GM18951 (cell line): ENCODE data around the gene DEDD.

Source experiments
- POLR2A ChIP-seq: IDR thresholded peaks from 4 replicates; pipeline ENCODE4 v1.6.1; 2011; ENCODE audit warnings: mild to moderate bottlenecking; ENCODE audit not compliant: insufficient read length, insufficient read depth; ENCODE audit errors: extremely low read depth
- in situ Hi-C: fragments of 300-500 bp; cut with MboI; formaldehyde crosslinking; loops from one replicate; pipeline ENCODE4 v1.12.0; 2022; ENCODE audit warnings: low sequenced_read_pairs, mixed read lengths, inconsistent platforms; ENCODE audit not compliant: unreplicated experiment

Gene DEDD

DNA sequence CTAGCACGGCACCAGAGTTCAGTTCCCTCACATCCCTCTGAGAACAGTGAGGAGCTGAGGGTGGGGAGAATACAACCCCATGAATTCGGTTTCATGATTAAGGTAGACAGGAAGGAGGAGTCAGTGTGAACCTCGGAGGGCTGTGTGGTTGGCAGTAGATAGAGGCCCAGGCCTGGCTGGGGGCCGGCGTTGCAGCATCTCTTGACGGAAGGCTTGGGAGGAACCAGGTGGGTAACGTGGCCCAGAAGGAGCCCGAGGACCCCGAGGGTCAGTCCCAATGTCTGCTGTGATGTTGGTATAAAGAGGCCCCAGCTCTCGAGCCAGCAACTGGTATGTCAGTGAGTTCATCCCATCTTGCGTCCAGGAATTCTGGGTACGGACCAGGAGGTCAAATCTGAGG, 39.2 kb upstream of the DEDD start:
- in situ Hi-C loops: no loop called here

GRCh38 chr1:161171191-161171590, 38.7 kb upstream of the DEDD start:
- TF ChIP-seq POLR2A: no peak

More for the DNA sequence above, 39.2 kb upstream of the DEDD start:
- TF ChIP-seq POLR2A: no peak

DNA sequence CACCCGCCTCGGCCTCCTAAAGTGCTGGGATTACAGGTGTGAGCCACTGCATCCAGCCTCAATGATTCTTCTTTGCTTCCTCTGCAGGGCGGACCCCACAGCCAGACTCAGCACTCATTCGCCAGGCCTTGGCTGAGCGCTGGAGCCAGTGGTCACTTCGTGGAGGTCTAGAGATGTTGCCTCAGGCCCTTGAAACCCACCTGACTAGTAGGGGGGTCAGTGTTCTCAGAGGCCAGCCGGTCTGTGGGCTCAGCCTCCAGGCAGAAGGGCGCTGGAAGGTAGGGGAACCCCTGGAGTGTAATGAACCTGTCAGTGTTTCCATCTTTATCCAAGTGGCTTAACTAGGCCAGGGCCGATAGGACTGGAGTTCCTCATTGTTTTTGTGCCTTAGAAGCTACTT, 36.4 kb upstream of the DEDD start:
- TF ChIP-seq POLR2A: no peak
- in situ Hi-C loops: no loop called here

More at GRCh38 chr1:161171191-161171590, 38.7 kb upstream of the DEDD start:
- in situ Hi-C loops: no loop called here

DNA sequence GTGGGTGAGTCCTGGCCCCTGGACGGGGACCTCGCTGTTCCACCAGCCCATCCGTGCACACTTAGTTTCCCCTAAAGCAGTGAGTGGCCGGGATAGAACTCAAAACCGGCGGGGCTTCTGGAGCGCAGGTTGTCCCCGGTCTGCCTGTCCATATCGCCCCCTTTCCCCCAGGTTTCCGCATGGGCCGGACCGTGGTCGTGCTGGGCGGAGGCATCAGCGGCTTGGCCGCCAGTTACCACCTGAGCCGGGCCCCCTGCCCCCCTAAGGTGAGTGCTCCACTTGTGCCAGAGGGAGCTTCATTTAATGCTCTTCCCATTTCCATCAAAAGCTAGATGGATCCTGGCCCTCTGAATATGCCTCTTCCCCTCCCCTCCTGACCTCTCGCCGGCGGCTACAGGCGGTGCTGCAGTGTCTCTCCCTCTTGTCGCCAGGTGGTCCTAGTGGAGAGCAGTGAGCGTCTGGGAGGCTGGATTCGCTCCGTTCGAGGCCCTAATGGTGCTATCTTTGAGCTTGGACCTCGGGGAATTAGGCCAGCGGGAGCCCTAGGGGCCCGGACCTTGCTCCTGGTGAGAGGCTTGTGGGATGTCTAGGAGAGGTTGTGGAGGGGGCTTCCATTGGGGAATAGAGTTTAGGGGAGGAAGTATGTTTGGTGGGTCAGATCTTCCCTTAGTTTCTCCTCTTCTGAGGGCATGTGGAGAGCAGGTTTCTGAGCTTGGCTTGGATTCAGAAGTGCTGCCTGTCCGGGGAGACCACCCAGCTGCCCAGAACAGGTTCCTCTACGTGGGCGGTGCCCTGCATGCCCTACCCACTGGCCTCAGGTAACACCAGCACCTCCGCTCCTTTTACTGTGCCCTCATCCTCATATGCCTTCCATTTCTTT, 34.4 kb upstream of the DEDD start:
- no peak for TF ChIP-seq POLR2A
- in situ Hi-C loops: no loop called here

DNA sequence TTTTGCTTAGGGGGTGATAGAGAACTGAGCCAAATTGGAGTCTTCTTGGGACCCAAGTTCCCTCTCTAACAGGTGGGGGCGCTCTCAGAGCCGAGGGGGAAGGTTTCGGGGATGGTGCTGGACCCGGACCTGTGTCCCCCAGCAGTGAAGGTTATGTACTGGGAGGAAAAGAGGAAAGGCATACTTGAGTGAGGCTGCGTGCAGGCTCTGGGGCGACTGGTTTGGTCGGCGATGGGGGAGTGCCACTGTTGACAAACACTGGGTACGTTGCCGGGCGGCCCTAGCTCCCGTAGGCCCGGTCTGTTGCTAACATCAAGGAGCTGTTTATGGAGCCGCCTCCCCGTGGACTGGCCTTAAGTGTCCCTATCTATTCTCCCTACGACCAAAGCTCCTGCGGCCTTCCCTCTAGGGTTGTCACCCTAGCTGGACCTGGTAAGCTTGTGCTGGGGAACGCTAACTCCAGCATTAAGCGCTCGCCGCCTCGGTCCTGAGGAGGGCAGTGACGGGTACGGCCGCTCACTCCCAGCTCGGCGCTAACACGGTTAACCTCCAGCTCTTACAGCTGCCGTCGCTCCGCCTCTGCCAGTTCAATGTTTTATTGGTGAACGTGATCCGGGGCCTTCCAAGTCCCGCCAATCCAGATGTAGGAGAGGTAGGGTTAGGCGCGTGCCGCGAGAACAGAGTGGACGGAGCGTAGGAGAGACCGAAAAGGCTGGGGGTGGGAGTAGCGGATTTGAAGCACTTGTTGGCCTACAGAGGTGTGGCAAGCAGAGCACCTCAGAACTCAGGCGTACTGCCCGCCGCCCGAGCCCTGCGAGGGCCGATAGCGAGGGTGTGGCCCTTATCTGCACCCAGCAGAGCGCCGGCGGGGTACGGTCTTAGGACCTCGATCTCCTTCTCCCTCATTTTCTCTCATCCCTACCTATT, 33.5 kb upstream of the DEDD start, which contains the start of gene PPOX:
Gene PPOX (plus strand): TSS at position 685 of the 927 bp plus-strand sequence. CDS start 422 bp downstream, outside the sequence.
- TF ChIP-seq POLR2A: peak; percentile 85
- in situ Hi-C loops: no loop called here

DNA sequence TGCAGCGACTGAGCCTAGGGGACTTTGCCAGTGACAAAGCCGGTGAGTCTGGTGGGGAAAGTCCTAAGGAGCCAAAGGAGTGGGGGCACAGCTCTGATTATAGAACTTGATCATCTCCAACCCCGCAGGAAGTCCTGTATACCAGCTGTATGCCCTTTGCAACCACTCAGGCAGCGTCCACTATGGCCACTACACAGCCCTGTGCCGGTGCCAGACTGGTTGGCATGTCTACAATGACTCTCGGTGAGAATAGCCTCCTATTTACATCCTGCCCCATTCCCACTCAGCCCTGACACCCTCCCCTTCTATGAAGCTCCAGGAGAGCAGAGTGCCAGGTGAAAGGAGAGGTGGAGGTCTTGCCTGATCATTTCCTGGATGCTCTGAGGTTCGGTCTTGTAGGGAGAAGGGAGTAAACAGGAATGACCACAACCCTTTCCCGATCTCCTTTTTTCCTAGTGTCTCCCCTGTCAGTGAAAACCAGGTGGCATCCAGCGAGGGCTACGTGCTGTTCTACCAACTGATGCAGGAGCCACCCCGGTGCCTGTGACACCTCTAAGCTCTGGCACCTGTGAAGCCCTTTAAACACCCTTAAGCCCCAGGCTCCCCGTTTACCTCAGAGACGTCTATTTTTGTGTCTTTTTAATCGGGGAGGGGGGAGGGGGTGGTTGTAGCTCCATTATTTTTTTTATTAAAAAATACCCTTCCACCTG, 32.6 kb upstream of the DEDD start:
- no peak for TF ChIP-seq POLR2A
- in situ Hi-C loops: no loop called here

DNA sequence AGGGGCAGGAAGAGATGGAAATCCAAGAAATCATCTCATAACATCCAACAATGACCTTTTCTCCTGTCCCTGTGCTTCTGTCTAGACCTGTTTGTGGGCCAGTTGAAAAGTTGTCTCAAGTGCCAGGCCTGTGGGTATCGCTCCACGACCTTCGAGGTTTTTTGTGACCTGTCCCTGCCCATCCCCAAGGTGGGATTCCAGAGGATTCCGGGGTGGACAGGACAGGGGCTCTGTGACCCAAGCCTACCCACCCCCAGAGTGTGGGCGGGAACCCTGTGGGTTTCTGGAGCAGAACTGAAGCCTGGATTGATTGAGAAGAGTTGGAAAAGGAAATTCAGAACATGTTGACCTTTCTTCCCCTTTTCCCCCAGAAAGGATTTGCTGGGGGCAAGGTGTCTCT, 31.3 kb upstream of the DEDD start:
- in situ Hi-C loops: no loop called here

DNA sequence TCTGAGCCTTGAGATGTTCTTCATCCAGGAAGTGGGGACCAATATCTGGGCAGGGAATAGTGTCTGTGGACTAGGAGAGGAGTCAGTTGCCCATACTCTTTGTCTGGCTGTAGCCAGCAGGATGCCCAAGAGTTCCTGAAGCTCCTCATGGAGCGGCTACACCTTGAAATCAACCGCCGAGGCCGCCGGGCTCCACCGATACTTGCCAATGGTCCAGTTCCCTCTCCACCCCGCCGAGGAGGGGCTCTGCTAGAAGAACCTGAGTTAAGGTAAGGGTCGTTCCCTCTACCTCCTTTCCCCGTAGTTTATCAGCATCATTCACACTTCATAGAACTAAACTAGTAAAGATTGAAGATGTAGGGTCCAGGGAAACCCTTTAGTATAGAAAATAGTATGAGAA, 30.3 kb upstream of the DEDD start:
- TF ChIP-seq POLR2A: no peak
- in situ Hi-C loops: no loop called here

More for the DNA sequence above, 31.3 kb upstream of the DEDD start:
- no peak for TF ChIP-seq POLR2A

- in situ Hi-C loops: no loop called here
- no peak for TF ChIP-seq POLR2A
Measured at GRCh38 chr1:161162052-161162451, 29.6 kb upstream of the DEDD start.

- TF ChIP-seq POLR2A: no peak
- in situ Hi-C loops: no loop called here
Measured at GRCh38 chr1:161161652-161162051, 29.2 kb upstream of the DEDD start.

DNA sequence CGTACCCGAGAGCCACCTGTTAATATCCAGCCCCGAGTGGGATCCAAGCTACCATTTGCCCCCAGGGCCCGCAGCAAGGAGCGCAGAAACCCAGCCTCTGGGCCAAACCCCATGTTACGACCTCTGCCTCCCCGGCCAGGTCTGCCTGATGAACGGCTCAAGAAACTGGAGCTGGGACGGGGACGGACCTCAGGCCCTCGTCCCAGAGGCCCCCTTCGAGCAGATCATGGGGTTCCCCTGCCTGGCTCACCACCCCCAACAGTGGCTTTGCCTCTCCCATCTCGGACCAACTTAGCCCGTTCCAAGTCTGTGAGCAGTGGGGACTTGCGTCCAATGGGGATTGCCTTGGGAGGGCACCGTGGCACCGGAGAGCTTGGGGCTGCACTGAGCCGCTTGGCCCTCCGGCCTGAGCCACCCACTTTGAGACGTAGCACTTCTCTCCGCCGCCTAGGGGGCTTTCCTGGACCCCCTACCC, 28.2 kb upstream of the DEDD start:
- in situ Hi-C loops: no loop called here
- no peak for TF ChIP-seq POLR2A

- TF ChIP-seq POLR2A: no peak
- in situ Hi-C loops: no loop called here
Measured at GRCh38 chr1:161159913-161160243, 27.4 kb upstream of the DEDD start.
